GM12878 (cell line): ENCODE data around the gene PSMB5. TPM values are rescaled to one million over a fixed set of nuclear protein-coding genes. Genes with fewer than 3 reads are reported as not detected.

Experiments used
- ATAC-seq: fragments of 200-7000 bp; cut with Tn5 transposase; 3 replicates; pipeline ENCODE4 v1.9.1; 2020; ENCODE audit warnings: mild to moderate bottlenecking, moderate library complexity
- BruUV-seq: library from RNA; stranded (reverse); fragments of 400-500 nt; replicated peaks from 2 replicates; lab custom pipeline; 2021; lab: Mats Ljungman, UMichigan
- CTCF ChIA-PET: fragments of 300-600 bp; sonication (Branson Sonifier 250); formaldehyde crosslinking; extraction: SDS; loops from one replicate; lab custom pipeline; 2021; ENCODE audit warnings: inconsistent platforms; lab: Yijun Ruan, JAX
- POLR2A ChIA-PET: fragments of 350-600 bp; formaldehyde crosslinking; extraction: SDS; loops from one replicate; lab custom pipeline; 2021; ENCODE audit warnings: inconsistent platforms; lab: Charles Lee
- RAD21 ChIA-PET: fragments of 300-600 bp; sonication (Branson Sonifier 250); formaldehyde crosslinking; loops from one replicate; lab custom pipeline; 2023; ENCODE audit warnings: antibody characterized with exemption; ENCODE audit not compliant: unreplicated experiment; lab: Charles Lee
- SMC1A ChIA-PET: fragments of 300-600 bp; sonication (Branson Sonifier 250); formaldehyde crosslinking; loops from one replicate; lab custom pipeline; 2023; ENCODE audit not compliant: unreplicated experiment, uncharacterized antibody; lab: Charles Lee
- DNase-seq: peaks from one replicate; pipeline ENCODE4 v3.0.0-alpha.2; 2011; ENCODE audit warnings: low read depth, low spot score
- FAIRE-seq: peaks from 3 replicates; lab custom pipeline; 2011; peaks lifted over from hg19 to GRCh38; lab: Jason Lieb, UNC
- H2AFZ ChIP-seq: 2 replicates; pipeline ENCODE4 v1.6.0; 2011; ENCODE audit warnings: low read depth, low read length, control low read depth; ENCODE audit not compliant: control insufficient read depth
- H3K27ac ChIP-seq: 2 replicates; pipeline ENCODE4 v1.5.1; 2011; ENCODE audit warnings: control low read depth; ENCODE audit not compliant: control insufficient read depth, insufficient read depth
- H3K27me3 ChIP-seq, 2 experiments: replicated peaks in 1 of 2; 2 replicates each; pipeline versions ENCODE4 v1.6.0 to v1.6.1; 2011; ENCODE audit warnings: low read length in 1 of 2; ENCODE audit not compliant: control insufficient read depth in 2 of 2, insufficient read depth in 2 of 2
- H3K36me3 ChIP-seq, 2 experiments: 2 replicates each; pipeline ENCODE4 v1.5.1; 2011; ENCODE audit warnings: low read length in 1 of 2; ENCODE audit not compliant: control insufficient read depth in 2 of 2, insufficient read depth in 2 of 2
- H3K4me1 ChIP-seq: 2 replicates; pipeline ENCODE4 v1.6.1; 2011; ENCODE audit warnings: mild to moderate bottlenecking, low read length, moderate library complexity, mixed read lengths; ENCODE audit not compliant: control insufficient read depth, insufficient read depth
- H3K4me2 ChIP-seq: 2 replicates; pipeline ENCODE4 v1.6.0; 2011; ENCODE audit warnings: control low read depth; ENCODE audit not compliant: control insufficient read depth, insufficient read depth
- H3K4me3 ChIP-seq: fragments of 200-600 bp; sonication (generic); 2 replicates; pipeline ENCODE4 v1.5.1; 2016
- H3K79me2 ChIP-seq: 2 replicates; pipeline ENCODE4 v1.6.0; 2011; ENCODE audit warnings: low read length; ENCODE audit not compliant: control insufficient read depth, insufficient read depth
- H3K9ac ChIP-seq: 2 replicates; pipeline ENCODE4 v1.8.0; 2011; ENCODE audit warnings: low read length, control low read depth, mixed read lengths; ENCODE audit not compliant: control insufficient read depth, insufficient read depth
- H3K9me3 ChIP-seq: replicated peaks from 3 replicates; pipeline ENCODE4 v1.5.1; 2011; ENCODE audit warnings: mild to moderate bottlenecking, low read length; ENCODE audit not compliant: control insufficient read depth, insufficient read depth
- H4K20me1 ChIP-seq: 2 replicates; pipeline ENCODE4 v1.6.0; 2011; ENCODE audit not compliant: control insufficient read depth, insufficient read depth
- E2F8 ChIP-seq: fragments of 450-650 bp; IDR thresholded peaks from 2 replicates; pipeline ENCODE4 v1.6.1; 2018; ENCODE audit warnings: mild to moderate bottlenecking, low read depth, moderate library complexity; ENCODE audit not compliant: partially characterized antibody
- EED ChIP-seq: sonication (generic); IDR thresholded peaks from 2 replicates; pipeline ENCODE4 v1.6.1; 2016; ENCODE audit warnings: antibody characterized with exemption, low read depth
- EGR1 ChIP-seq, 2 experiments: IDR thresholded peaks; 1 replicate in 1 of 2; 2 replicates in 1 of 2; pipeline ENCODE4 v1.6.1; 2011 to 2012; ENCODE audit warnings: low read depth in 2 of 2, low read length in 2 of 2, borderline replicate concordance in 1 of 2, mild to moderate bottlenecking in 1 of 2, moderate library complexity in 1 of 2
- ELK1 ChIP-seq: IDR thresholded peaks from 2 replicates; pipeline ENCODE4 v1.6.1; 2012; ENCODE audit warnings: low read depth, low read length, improper control_type of control experiment
- EP300 ChIP-seq, 2 experiments: fragments of 150-350 bp in 1 of 2; IDR thresholded peaks; 2 replicates each; pipeline ENCODE4 v1.6.1; 2011 to 2012; ENCODE audit warnings: low read depth in 2 of 2, low read length in 2 of 2, borderline replicate concordance in 1 of 2, improper control_type of control experiment in 1 of 2, inconsistent platforms in 1 of 2; ENCODE audit not compliant: control insufficient read depth in 1 of 2
- IKZF1 ChIP-seq: fragments of 450-650 bp; conservative IDR thresholded peaks from 2 replicates; pipeline ENCODE4 v1.6.1; 2017; ENCODE audit warnings: antibody characterized with exemption, mild to moderate bottlenecking
- NFYB ChIP-seq: IDR thresholded peaks from 2 replicates; pipeline ENCODE4 v1.6.1; 2011; ENCODE audit warnings: low read depth, mild to moderate bottlenecking, low read length, improper control_type of control experiment, moderate library complexity; ENCODE audit not compliant: insufficient read depth
- NKRF ChIP-seq: fragments of 450-650 bp; conservative IDR thresholded peaks from 2 replicates; pipeline ENCODE4 v1.6.1; 2017; ENCODE audit warnings: mild to moderate bottlenecking, moderate library complexity
- WGBS: methylation state at CpG from one replicate; pipeline ENCODE4 v1.1.6; 2016; ENCODE audit warnings: low lambda C conversion rate; ENCODE audit not compliant: insufficient replicate concordance, insufficient coverage; ENCODE audit errors: missing lambda C conversion rate; 5-methylcytosine and 5-hydroxymethylcytosine counted together
- in situ Hi-C: fragments of 300-500 bp; cut with MboI; formaldehyde crosslinking; loops from 9 replicates; pipeline ENCODE4 v1.14.3; 2018; ENCODE audit warnings: mixed read lengths
- intact Hi-C: fragments of 100-400 bp; cut with micrococcal nuclease; formaldehyde crosslinking; loops from one replicate; pipeline ENCODE4 v1.14.2; 2022; ENCODE audit not compliant: unreplicated experiment
- polyA plus RNA-seq, 11 experiments: library from polyadenylated mRNA; depleted of rRNA in 4 of 11; unstranded in 6 of 11; stranded (reverse) in 5 of 11; fragments of >200 nt; fragmentation: Nextera tagmentation in 4 of 11; fragmentation: Illumina TruSeq in 1 of 11; extraction: Ambion mirVana in 4 of 11; extraction: Trizol in 1 of 11; gene quantifications; 1 replicate in 1 of 11; 2 replicates in 10 of 11; pipeline versions ENCODE4 v1.2.1 to v1.2.3, GENCODE V29; 2011 to 2016; ENCODE audit warnings: inconsistent platforms in 2 of 11, missing spikeins in 2 of 11, low read depth in 1 of 11
- total RNA-seq, 4 experiments: library from RNA; depleted of rRNA in 3 of 4; stranded (reverse); fragments of >200 nt in 3 of 4; fragmentation: Illumina TruSeq in 1 of 4; extraction: Trizol in 1 of 4; gene quantifications; 2 replicates each; pipeline versions ENCODE4 v1.2.1 to v1.2.3, GENCODE V29; 2013 to 2021
- TF ChIP-seq, protein P1 (sequence below): fragments of 450-650 bp; IDR thresholded peaks from 2 replicates; pipeline ENCODE4 v1.6.1; 2017; ENCODE audit warnings: mild to moderate bottlenecking, low read depth, inconsistent platforms; ENCODE audit not compliant: poor library complexity, severe bottlenecking

Gene PSMB5
- total and polyA plus RNA-seq, 10 of the 15 experiments (the other 5 are each of a cell fraction or from before 2014, with no cell fraction given) = 84.5 to 802 (median 144) TPM

DNA sequence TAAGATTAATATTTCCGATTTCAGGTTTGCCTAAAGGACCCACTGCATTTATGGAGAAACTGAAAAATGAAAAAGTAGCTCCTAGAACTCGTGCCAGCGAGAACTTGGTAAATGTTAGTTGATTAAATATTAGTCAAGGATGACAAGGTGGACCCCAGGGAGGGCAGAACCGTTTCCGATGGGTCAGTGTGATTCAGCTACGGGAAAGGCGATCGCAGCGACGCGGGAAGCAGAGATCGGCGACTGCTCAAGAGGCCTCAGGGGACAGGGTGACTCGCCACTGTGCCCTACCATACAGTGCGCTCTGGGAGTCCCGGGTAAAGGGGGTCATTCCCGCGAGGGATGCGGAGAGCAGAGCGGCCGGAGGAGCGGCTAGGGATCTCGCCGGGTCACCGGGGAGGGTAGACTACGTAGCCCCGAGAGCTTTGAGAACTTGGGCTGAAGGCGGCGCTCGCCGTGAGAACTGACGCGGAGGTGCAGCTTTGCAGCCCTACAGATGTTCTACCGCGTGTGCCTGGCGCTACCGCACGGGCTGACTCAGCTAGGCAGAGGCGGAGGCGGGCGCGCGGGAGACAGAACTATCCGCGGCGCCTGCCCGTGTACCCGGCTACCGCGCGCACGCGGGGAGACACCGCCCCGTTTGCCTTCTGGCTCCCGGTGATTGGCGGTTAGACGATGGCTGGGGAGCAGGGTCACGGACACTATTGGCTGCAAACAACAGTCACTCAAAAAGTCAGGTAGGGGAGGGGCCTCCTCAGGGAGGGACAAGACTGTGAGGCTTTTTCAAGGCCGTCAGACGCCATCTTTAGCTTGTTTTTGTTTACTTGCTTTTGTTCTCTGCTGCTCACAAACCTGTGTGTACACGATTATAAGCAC lies 27.9 kb downstream of the PSMB5 start (continued):
- TF ChIP-seq NKRF (0 out of 2 replicates have a peak, but pooled peaks have one; percentile 24), ELK1 (no peak), EED (no peak), EP300 (IDR thresholded peaks at IDR 0.05; ENCODE audit: borderline replicate concordance in 1 of 2, control insufficient read depth in 1 of 2, low read depth in 2 of 2, low read length in 2 of 2) (no peak), EGR1 (IDR thresholded peaks at IDR 0.05; ENCODE audit: borderline replicate concordance in 1 of 2, low read depth in 2 of 2, low read length in 2 of 2) (peak in 1 of 2 experiments; percentile 77; a peak in 2 of 3 replicates)

GRCh38 chr14:23006188-23006534 lies 28.5 kb downstream of the PSMB5 start:
- ChIA-PET RAD21 (interaction anchor here (0.6 to 3.0 kb wide), 14 partner anchors 11 to 88 kb away, joined by 3 to 37 read pairs (median 8); partner anchors contain the start of genes ACIN1, C14orf119, CDH24 and PSMB5), CTCF (interaction anchor here (0.6 to 4.1 kb wide), 21 partner anchors 8 to 1302 kb away, joined by 3 to 108 read pairs (median 6); partner anchors contain the start of genes CDH24, HAUS4, PRMT5 and PSMB5), POLR2A (interaction anchor here (0.6 to 3.0 kb wide), 18 partner anchors 10 to 315 kb away, joined by 3 to 29 read pairs (median 6); partner anchors contain the start of genes ACIN1, C14orf119, PABPN1 and PRMT5), SMC1A (interaction anchor here (0.6 to 3.8 kb wide), 20 partner anchors 9 to 133 kb away, joined by 3 to 67 read pairs (median 5); partner anchors contain the start of genes AJUBA and PSMB5)
- Histone ChIP-seq H4K20me1 (no peaks in the 10 kb centered on the region), H3K4me2 (peak overlapping the region; percentile 89), H3K36me3 (no peaks in the 10 kb centered on the region), H3K9me3 (no peaks in the 10 kb centered on the region), H3K27ac (peak overlapping the region; percentile 91), H3K4me1 (peaks cover 21% of the 10 kb centered on the region), H3K79me2 (peaks cover 9% of the 10 kb centered on the region), H2AFZ (peak overlapping the region; percentile 77), H3K9ac (peak overlapping the region; percentile 82), H3K27me3 (no peaks in the 10 kb centered on the region), H3K4me3 (peak overlapping the region; percentile 71)
- DNase-seq = no peak
- ATAC-seq = no peak
- no peak for FAIRE-seq
- in situ Hi-C loops = no loop called here
- 33% methylated on average over 5 of the region's 5 CpGs for WGBS
- BruUV-seq = no TSS peak
- intact Hi-C loops = no loop called here
- TF ChIP-seq NFYB (no peak), E2F8 (no peak), IKZF1 (no peak)
- TF ChIP-seq, protein P1, sequence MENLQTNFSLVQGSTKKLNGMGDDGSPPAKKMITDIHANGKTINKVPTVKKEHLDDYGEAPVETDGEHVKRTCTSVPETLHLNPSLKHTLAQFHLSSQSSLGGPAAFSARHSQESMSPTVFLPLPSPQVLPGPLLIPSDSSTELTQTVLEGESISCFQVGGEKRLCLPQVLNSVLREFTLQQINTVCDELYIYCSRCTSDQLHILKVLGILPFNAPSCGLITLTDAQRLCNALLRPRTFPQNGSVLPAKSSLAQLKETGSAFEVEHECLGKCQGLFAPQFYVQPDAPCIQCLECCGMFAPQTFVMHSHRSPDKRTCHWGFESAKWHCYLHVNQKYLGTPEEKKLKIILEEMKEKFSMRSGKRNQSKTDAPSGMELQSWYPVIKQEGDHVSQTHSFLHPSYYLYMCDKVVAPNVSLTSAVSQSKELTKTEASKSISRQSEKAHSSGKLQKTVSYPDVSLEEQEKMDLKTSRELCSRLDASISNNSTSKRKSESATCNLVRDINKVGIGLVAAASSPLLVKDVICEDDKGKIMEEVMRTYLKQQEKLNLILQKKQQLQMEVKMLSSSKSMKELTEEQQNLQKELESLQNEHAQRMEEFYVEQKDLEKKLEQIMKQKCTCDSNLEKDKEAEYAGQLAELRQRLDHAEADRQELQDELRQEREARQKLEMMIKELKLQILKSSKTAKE = no peak
